GM21529 (cell line): ENCODE data around the gene C16orf78.

Experiments used
- ATAC-seq: cut with Tn5 transposase; IDR thresholded peaks from one replicate; pipeline ENCODE4 v1.9.1; 2021; ENCODE audit not compliant: unreplicated experiment

Gene C16orf78

DNA sequence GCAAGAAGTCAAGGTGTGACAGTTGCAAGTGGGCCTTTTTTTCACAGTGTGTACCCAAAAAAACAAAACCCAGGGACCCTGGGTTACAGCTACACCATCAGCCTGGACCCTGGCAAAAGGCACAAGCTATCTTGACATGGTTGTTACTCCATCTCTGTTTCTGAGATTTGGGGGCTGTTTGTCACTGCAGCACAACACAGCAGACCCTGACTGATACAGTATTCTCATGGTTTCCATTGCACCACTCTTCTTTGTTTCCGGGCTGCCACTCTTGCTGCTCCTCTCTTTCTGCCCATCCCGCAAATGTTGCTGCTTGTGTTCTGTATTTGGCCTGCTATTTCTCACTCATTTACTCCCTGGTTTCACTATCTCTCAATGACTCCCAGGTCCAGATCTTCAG is 55.2 kb downstream of the C16orf78 start:
- ATAC-seq, result no peak

DNA sequence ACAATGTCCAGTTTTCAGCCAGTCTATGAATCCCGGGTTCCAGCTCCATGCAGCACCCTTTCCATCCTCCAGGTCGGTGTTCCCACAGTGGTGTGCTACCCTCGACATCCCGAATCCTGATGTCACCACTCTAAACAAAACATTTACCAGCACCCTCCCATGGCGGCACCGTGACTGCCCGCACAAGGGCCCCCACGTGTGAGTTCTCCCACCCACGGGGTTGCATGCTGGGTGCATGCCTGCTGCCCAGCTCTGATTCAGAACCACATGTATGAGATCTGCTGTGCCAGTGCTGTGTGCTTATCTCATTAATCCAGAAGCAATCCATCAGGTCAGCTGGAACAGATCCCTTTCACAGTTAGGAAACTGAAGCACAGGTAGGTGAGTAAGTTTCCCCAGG is 57.4 kb downstream of the C16orf78 start:
- ATAC-seq, result no peak

DNA sequence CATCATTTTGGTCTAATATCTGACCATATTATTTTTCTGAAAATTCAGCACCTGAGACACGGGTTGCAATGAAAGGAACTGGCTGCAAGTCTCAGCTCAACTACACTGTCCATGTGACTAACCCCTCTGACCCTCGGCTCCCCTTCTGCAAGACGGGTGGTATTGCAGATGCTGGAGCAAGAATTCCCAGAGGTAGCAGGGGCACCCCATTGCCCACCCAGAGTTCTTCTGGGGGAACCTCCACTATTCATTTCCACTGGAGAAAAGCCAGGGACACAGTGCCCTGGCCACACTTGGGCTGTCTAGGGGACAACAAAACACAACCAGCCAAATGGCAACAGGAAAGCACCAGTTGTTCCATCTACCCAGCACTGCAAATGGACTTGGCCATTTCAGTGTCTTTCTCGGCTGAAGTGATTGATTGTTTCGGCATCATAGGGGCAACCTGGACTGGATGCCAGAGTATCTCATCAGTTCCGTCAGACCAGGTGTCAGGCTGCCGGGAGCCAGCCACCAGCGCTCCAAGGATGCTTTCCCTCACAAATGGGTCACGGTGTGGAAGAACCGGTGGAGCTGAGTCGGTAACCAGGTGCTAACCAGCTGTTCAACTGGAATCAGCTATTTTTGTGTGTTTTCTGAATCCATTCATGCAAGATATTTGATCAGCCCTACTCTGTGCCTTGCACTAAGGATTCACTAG is 58.1 kb downstream of the C16orf78 start:
- ATAC-seq, result no peak

DNA sequence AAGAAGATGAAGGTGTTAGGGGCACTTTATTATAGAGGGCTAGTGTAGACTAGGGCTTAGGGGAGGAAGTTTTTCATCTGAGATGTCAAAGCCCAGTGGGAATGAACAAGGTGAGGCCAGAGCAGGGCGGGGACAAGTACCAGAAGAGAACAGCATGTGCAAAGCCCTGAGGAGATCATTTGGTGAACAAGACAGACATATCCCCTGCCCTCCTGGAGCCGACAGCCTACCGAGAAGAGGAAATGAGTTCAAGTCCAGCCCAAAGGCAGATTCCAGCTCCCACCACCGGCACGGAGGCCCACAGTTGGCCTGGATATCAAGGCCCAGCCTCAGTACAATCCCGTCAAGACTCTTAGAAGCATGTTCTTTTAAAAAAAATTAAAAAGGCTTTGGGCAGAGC is 61.1 kb downstream of the C16orf78 start:
- no peak for ATAC-seq

DNA sequence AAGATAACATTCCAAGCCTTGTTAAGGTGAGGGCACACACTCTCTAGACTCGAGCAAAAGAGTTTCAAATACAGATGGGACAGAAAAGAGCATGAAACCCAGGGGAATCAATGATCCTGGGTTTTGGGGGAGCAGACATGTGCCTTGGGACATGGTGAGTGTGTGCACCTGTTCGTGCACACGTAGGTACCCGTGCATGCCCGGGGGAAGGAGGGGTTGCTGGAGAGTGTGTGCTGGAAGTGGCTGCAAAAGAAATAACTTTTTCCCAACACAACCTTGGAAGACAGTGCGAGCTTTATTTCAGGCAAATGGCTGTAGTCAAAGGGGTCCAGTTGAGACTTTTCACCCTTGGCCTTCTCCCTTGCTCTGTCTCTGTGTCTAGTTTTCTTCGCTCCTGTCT is 62.6 kb downstream of the C16orf78 start:
- ATAC-seq, result no peak

DNA sequence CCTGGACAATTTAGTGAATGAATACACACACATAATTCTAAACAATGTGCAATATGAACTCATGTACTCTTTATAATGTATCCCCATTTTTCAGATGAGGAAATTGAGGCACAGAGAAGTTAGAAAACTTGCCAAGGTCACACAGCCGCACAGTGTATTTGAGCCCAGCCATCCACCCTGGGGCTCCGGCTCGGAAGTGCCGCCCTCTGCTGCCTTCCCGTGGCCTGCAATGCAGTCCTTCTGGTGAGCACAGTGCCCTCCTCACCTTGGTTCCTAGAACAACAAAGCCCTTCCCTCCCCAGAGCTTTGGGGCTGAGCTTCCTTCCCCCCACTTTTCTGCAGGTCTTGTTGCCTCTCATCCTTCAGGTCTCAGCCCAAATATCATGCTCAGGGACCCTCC is 63.7 kb downstream of the C16orf78 start:
- no peak for ATAC-seq

DNA sequence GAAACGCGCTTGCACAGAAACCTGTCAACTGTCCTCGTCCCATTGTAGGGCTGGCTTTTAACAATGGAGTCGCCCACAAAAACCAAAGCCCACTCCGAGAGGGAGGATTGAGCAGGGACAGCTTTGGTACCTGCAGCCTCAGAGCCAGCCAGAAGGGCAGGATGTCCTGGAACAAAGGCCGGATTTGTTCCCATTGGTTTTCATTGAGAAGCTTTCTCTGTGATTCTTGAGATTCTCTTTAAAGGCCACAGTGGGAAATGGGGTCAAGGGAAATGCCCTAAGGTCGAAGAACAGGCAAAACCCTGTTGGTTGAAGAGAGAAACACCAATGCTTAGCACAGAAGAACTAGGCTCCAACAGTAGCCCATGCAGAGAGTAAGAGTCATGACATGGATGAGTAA is 65.4 kb downstream of the C16orf78 start:
- no peak for ATAC-seq

DNA sequence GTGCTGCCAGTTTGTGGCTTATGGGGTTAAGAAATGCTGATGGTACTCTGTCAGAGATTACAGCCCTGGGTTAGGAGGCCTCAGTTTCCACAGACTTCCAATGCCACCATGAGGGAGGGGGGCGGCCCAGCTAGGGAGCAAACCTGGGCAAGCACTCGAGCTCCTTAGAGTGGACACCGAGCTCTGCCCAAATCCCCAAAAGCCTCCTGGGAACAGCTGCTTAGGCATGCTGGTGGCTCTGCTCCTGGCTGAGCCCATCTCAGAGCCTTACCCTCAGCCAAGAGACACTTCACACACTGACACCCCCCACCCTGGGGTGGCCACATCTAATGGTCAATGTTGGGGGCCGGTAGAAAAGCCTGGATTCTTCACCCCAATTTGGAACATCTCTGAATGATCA is 66.1 kb downstream of the C16orf78 start:
- ATAC-seq, result no peak

DNA sequence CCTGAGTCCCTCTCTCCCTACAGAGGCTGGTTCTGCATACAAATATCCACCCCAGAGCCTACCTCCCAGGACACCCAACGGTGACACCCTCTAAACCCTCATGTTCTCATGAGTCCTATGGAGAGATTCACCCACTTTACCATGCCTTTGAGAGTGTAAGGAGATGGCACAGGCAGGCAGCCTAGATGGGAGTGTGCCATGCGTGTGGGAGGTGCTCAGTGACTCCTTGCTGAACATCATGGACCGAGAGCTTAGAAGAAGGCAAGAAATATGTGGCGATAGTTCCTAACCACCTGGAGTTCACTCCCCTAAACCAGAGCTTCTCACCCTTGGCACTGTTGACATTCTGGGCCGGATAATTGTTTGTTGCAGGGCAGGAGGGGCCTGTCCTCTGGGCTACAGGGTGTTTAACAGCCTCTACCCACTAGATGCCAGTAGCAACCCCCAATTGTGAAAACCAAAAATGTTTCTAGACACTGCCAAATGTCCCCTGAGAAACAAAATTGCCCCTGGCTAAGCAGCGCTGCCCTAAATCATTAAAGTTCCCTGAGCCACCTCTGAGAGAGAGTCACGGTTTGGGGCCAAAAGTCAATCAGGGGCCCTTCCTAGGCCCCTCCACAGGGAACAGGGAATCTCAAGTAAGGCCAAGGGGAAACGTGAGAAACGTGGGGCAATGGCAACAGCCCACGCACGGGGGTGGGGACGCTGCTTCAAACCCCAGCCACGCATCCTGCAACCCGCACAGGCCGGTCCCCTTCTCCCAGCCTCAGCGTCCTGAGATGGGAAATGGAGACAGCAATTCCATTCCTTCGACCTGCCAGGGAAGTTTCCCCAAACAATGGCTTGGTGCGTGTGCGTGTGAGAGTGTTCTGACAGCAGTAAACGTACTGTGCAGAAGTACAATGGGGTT is 66.8 kb downstream of the C16orf78 start:
- no peak for ATAC-seq

DNA sequence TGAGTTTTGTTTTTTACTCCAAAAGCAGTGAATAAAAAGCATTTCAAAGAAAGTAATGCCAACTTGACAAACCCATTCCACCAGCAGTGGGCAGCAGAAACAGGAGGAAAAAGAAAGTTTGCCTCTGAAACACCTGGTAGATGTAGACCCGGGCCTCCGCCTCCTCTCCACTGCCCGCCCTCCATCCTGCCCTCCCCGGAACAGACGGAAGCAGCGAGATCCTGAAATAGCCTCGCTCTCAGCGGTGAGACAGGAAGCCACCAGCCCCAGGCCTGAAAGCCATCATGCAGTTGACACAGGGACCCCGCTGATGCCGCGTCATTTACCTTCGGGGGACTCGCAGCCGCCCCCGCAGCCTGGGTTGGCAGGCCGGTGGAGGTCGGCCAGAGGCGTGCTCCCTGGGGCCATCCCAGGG is 67.8 kb downstream of the C16orf78 start:
- ATAC-seq, result peak; percentile 97

DNA sequence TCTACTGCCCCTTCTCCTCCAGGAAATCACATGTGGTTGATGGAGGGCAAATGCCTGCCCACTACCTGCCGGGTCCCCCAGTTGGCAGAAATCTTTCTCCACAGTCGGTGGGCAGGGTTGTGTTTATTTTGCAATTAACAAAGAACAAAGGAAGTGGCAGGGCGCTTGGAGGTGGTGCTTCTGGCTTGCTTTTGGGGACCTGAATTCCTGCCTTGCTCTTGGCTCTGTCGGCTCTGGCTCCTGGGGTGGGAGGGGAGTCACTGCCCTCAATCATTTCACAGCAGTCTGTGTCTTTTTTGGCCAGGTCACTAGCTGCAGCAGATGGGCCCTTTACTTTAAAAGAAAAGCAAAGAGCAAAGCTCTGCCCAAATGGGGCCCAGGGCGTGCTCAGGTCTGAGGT is 69.2 kb downstream of the C16orf78 start:
- ATAC-seq, result no peak

DNA sequence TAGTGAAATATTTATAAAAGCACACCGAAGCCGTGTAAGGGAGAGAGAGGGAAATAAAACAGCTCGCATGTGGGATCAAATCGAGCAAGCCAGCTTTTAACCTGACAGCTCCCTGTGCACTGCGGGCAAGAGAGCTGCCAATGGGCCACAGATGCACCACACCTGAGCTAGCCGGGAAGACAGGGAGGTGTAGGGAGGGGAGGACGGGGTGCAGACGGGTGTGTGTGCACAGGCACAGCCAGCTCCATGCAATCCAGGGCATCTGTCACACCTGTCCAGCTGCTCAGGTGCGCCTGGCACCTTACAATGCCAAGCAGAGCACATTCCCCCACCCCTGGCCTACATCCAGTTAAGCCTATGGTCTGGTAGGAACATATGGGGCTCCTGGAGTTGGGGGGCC is 70.0 kb downstream of the C16orf78 start:
- no peak for ATAC-seq

DNA sequence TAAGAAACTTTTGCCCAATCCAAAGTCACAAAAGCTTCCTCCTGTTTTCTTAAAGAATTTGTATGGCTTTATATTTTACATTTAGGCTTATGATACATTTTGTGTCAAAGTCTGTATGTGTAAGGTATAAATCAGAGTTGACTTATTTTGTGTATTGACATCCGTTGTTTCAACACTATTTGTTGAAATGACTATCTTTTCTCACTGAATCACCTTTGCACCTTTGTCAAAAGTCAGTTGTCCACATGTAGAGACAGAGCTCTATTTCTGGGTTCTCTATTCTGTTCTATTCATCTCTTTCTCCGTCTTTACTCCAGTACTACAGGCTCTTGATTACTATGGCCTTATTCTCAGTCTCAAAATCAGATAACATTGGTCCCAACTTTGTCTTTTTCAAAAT is 73.2 kb downstream of the C16orf78 start:
- ATAC-seq, result no peak
